Limb (tissue), 2 donors: ENCODE results near the gene KIF20B.
"Not testable (repeated sequence)": the region's sequence is repeated elsewhere in the genome, so short reads cannot be mapped to it uniquely, and the experiment has no call there.

Experiments
- DNase-seq, 2 donors: peaks; one replicate each; pipeline ENCODE4 v3.0.0-alpha.2; 2016; ENCODE audit errors: extremely low spot score in 2 of 2

Gene KIF20B

GRCh38 chr10:89684604-89685003 is 16.8 kb upstream of the KIF20B start:
- DNase-seq: no peak

- no peak for DNase-seq
These were observed 15.5 kb upstream of the KIF20B start for GRCh38 chr10:89685936-89686335.

GRCh38 chr10:89690027-89690426 is 11.4 kb upstream of the KIF20B start:
- DNase-seq: no peak

- no peak for DNase-seq
These were observed 9.0 kb upstream of the KIF20B start for GRCh38 chr10:89692416-89692815.

GRCh38 chr10:89693176-89693575 is 8.2 kb upstream of the KIF20B start:
- DNase-seq: no peak

GRCh38 chr10:89695307-89695706 is 6.1 kb upstream of the KIF20B start:
- DNase-seq: no peak

- no peak for DNase-seq
These were observed 3.4 kb upstream of the KIF20B start for GRCh38 chr10:89697946-89698345.

- DNase-seq: no peak
These were observed 1.8 kb upstream of the KIF20B start for GRCh38 chr10:89699581-89700064.

GRCh38 chr10:89700923-89701241 is 508 bp upstream of the KIF20B start:
- no peak for DNase-seq

- DNase-seq: no peak
These were observed 711 bp downstream of the KIF20B start for GRCh38 chr10:89702121-89702480.

- DNase-seq: no peak
These were observed 4.1 kb downstream of the KIF20B start for GRCh38 chr10:89705466-89705865.

- DNase-seq: no peak
These were observed 4.6 kb downstream of the KIF20B start for GRCh38 chr10:89706011-89706410.

- no peak for DNase-seq
These were observed 6.0 kb downstream of the KIF20B start for GRCh38 chr10:89707372-89707771.

- no peak for DNase-seq
These were observed 9.4 kb downstream of the KIF20B start for GRCh38 chr10:89710753-89711152.

- DNase-seq: no peak
These were observed 33.2 kb downstream of the KIF20B start for GRCh38 chr10:89734616-89735015.

GRCh38 chr10:89738551-89739209 is 37.3 kb downstream of the KIF20B start:
- no peak for DNase-seq

GRCh38 chr10:89741126-89741762 is 39.9 kb downstream of the KIF20B start:
- DNase-seq: no peak

- no peak for DNase-seq
These were observed 42.6 kb downstream of the KIF20B start for GRCh38 chr10:89744026-89744425.

GRCh38 chr10:89745903-89746302 is 44.5 kb downstream of the KIF20B start:
- no peak for DNase-seq

- DNase-seq: no peak
These were observed 49.1 kb downstream of the KIF20B start for GRCh38 chr10:89750441-89750840.

- DNase-seq: no peak
These were observed 54.0 kb downstream of the KIF20B start for GRCh38 chr10:89755374-89755773.

GRCh38 chr10:89759531-89759930 is 58.1 kb downstream of the KIF20B start:
- no peak for DNase-seq

GRCh38 chr10:89763671-89764070 is 62.3 kb downstream of the KIF20B start:
- not testable (repeated sequence) for DNase-seq
